T-helper 1 cell (primary cell): ENCODE measurements around the gene ZFP82.

ENCODE experiments used
- DNase-seq, 5 donors: peaks; one replicate each; pipeline ENCODE4 v3.0.0-alpha.2; 2012 to 2020
- total RNA-seq, 4 donors: gene quantifications; one replicate each; lab custom pipeline; 2026; lab: John Stamatoyannopoulos, UW

The ZFP82 gene
- total RNA-seq: 2.7 to 8.2 (median 4.7) reads per million in 4 donors

DNA sequence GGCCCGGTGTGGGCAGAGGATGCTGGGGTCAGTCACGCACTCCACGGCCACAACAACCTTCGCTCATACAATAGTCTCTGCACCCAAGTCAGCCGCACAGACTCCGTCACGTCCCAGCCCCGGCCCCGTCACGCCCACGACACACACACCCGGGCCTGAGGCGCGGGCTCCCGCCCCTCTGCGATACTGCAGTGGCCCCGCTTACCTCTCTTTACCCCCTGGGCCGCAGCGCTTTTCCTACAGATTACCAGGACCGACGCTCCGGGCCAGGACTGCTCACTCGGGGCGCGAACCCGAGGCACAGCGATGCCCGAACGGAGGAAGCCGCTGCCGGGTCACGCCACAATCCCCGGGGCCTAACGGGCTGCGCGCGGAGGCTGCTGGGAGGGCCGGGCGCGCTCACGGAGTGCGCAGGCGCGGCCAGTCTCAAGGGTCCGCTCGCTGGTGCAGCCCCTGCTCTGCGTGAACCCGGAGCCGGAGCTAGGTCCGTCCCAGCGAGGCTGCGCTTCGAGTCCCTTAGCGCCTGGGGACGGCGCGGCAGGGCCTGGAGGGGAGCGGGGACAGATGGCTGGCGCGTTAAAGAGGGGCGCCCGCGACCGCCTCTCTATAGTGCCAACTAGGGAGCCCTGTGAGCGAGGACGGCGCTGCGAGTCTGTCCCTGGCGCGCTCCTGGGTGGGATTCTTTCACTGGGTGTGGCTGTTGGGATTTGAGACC, at the start of gene ZFP82:
Gene ZFP82, minus strand, starts transcription at position 358 of the 715 bp plus-strand sequence. CDS start 8,855 bp downstream, outside the sequence.
- peak; percentile 46 to 81 (median 59) for DNase-seq

DNA sequence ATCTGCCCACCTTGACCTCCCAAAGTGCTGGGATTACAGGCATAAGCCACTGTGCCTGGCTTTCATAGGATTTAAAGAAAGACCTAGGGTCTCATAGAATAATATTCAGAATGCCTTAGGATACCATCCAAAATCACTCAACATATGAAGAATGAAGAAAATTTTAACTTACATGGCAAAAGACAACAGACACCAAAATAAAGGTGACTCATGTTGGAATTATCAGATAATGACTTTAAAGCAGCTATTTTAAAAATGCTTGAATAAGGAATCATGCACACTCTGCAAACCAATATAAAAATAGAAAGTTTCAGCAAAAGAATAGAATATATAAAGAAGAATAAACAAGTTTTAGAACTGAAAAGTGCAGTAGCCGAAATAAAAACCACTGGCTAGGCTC, 41.6 kb upstream of the ZFP82 start:
- DNase-seq: no peak

DNA sequence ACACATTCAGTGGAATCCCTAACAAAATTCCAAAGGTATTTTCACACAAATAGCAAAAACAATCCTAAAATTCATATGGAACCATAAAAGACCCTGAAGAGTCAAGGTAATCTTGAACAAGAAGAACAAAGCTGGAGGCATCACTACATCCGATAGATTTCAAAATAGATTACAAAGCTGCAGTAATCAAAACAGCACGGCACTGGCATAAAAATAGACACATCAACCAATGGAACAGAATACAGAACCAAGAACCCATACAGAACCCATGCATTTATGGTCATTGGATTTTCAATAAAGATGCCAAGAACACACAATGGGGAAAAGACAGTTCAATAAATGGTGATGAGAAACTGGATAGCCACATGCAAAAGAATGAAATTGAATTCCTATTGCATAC, 38.4 kb upstream of the ZFP82 start:
- no peak for DNase-seq

DNA sequence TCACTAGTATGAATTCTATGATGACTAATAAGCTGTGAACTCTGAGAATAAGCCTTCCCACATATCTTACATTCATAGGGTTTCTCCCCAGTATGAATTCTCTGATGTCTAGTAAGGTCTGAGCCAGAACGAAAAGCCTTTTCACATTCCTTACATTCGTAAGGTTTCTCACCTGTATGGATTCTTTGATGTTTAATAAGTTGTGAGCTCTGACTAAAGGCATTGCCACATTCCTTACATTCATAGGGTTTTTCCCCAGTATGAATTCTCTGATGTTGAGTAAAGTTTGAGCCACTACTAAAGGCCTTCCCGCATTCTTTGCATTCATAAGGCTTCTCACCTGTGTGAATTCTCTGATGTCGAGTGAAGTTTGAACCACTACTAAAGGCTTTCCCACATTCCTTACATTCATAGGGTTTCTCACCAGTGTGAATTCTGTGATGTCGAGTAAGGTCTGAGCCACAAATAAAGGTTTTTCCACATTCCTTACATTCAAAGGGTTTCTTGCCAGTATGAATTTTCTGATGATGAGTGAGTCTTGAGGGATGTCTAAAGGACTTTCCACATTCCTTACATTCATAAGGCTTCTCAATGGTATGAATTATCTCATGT, 30.7 kb upstream of the ZFP82 start:
- no peak for DNase-seq

DNA sequence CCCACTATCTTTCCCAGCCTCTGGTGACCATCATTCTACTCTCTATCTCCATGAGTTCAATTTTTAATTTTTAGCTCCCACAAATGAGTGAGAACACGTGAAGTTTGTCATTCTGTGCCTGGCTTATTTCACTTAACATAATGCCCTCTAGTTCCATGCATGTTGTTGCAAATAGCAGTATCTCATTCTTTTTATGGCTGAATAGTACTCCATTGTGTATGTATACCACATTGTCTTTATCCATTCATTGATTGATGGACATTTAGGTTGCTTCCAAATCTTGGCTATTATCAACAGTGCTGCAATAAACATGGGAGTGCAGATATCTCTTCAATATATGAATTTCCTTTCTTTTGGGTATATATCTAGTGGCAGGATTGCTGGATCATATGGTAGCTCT, 22.9 kb upstream of the ZFP82 start:
- no peak for DNase-seq

DNA sequence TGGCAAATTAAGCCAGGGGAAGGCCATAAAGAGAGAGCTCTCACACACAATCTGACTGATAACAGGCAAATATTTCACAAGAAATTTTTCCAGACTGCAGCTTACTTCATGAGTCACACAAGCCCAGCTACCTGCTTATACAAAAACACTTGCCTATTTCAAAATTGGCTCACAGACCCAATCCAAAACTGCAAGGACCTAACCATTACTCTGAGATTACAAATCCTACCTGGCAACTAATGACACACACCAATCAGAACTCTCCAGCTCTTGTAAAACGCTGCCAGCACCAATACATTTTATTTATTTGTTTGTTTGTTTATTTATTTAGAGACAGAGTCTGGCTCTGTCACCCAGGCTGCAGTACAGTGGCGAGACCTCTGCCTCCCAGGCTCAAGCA, 18.1 kb upstream of the ZFP82 start:
- no peak for DNase-seq

DNA sequence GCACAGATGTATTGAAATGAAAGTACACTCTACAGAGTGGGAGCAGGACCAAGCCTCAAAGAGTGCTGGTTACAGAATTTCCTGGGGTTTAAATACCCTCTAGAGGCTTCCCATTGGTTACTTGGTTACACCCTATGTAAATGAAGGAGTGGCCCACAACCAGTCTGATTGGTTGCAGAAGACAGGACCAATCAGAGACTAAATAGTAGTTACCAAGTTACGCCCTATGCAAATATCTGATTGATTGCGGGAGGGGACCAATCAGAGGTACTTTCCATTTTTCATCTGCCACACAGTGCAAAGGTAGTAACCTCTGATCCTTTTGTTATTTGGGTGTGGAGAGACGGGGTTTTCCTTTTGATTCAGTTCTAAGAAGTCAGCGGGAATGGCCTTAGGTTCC, 5.5 kb upstream of the ZFP82 start:
- no peak for DNase-seq

DNA sequence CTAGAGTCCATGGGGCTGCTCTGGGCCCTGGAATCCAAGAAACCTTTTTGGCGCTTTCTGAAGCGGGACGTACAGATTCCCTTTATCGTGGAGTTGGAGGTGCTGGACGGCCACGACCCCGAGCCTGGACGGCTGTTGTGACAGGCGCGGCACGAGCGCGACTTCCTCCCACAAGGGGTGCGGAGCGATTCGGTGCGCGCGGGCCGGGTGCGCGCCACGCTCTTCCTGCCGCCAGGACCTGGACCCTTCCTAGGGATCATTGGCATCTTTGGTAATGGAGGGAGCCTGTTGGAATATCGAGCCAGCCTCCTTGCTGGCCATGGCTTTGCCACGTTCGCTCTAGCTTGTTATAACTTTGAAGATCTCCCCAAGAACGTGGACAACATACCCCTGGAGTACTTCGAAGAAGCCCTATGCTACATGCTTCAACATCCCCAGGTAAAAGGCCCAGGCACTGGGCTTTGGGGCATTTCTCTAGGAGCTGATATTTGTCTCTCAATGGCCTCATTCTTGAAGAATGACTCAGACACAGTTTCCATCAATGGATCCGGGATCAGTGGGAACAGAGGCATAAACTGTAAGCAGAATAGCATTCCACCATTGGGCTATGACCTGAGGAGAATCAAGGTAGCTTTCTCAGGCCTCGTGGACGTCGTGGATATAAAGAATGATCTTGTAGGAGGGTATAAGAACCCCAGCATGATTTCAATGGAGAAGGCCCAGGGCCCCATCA, 3.5 kb upstream of the ZFP82 start:
- no peak for DNase-seq

DNA sequence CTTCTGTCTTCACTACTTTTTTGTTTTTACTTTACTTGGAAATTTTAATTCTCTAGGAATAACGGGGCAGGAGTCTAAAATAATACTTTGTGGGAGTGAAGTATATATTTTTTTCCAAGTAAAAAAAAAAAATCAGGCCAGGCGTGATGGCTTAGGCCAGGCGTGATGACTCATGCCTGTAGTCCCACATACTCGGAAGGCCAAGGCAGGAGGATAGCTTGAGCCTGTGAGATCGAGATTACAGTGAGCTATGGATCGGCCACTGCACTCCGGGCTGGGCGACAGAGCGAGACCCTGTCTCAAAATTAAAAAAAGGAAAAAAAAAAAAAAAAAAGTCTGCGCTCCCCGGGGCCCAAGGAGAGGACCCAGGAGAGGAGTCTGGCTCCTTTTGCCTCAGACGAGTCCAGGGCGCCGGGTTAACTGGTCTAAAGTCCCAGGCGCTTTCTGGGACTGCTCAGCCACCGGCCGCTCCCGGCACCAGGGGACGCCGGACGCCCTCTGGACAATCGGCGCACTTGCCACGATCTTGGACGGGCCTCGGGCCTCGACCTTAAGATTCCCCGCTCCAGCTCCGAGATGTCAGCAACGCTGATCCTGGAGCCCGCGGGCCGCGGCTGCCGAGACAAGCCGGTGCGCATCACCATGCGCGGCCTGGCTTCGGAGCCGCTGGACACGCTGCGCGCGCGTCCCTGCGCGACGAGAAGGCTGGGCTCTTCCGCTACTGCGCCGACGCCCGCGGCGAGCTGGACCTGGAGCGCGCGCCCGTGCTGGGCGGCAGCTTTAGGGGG, 2.7 kb upstream of the ZFP82 start:
- no peak for DNase-seq

DNA sequence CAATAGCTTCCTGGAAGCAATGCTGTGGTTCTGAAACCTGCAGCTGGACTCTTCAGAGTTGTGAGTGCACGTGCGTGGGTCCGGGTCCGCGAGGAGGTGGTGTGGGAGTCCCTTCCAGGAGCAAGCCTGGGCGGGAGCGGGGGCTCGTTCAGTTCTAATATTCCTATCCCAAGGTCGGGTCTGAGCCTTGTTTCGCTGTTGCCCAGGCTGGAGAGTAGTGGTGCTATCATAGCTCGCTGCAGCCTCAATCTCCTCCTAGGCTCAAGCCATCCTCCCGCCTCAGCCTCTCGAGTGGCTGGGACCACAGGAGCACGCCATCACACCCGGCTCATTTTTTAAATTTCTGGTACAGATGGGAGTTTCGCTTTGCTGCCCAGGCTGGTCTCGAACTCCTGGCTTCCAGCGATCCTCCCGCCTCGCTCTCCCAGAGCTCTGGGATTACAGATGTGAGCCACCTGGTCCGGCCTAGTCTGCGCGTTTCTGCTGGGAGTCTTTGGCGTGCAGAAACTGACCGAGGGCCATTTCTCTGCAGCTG, 625 bp downstream of the ZFP82 start:
- DNase-seq: no peak

DNA sequence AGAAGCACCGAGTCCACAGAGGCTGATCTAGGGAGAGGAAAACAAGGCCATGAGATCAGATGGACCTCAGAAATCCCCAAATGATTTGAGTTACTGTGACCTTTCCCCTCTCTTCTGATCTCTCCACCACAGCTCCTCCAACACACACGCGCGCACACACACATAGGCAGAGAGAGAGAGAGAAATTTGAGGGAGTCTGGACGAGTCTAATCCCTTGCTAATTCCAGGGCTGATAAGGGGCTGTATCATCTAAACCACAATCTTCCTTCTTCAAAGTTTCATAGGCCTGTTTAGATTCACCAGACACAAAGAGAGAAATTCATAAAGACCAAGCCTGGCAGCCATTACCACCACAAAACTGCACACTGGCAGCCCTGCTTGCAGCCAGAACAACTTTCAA, 8.6 kb downstream of the ZFP82 start:
- no peak for DNase-seq

DNA sequence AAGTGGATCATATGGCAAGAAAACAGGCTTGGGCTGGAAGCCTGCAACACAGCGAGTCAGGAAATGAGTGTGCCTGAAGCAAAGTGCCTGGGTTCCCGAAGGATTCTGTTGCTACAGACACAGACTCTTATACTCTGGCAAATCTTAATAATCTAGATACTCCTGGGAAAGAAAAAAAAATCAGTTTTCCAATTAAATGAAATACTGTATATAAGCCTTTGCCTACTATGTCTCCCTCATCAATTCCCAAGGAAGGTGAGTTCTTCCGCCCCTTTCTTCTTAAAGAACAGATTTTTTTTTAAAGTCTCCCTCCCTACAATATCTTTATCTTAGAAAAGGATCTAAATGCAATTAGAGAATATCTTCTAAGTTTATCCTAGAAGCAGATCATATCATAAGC, 10.3 kb downstream of the ZFP82 start:
- no peak for DNase-seq

DNA sequence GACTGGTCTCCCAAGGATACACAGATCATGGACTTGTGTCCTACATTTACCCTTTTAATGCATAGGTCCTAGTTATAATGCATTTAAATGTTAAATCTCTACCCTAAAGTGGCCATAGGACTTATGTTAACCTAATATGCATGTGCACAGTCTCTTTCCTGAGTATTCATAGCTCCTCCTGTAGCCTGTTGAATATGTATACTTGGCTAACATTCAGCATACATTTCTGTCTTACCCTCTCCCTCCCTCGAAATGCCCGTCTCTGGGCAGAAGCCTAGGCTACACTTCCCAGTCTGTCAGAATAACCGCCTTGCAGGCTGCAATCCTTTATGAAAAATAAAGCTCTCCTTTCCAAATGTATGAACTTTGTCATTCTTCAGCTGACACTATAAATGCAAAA, 13.9 kb downstream of the ZFP82 start:
- DNase-seq: no peak

DNA sequence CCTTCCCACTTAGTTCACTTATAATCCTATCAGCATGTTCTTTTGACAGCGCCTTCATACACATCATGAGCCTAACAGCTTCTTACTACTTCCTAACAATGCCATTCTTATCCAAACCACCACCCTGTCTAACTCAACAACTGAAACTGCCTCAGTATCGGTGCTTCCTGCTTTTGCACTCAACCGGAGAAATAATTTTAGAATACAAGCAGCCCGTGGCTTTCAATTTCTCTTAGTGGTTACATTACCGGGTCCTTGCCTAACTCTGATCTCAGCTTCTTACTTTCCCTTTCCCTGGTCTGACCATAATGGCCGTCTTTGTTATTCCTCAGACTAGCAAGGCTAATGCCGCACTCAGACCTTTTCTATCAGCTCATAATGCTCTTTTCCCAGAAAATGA, 17.0 kb downstream of the ZFP82 start:
- DNase-seq: no peak

DNA sequence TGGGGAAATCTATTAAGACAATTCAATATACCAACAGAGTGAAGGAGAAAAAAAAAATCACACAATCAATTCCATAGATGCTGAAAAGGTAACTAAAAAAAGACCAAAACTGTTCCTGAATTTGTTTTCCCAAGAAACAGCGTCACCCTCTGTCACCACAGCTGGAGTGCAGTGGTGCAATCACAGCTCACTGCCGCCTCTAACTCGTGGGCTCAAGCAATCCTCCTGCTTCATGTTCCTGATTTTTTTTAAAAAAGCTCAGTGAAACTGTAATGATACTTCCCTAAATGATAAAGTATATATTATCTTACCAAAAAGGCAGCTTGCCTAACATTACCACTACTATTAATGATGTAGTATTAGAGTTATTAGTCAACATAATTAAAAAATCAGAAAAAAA, 19.9 kb downstream of the ZFP82 start:
- DNase-seq: no peak

DNA sequence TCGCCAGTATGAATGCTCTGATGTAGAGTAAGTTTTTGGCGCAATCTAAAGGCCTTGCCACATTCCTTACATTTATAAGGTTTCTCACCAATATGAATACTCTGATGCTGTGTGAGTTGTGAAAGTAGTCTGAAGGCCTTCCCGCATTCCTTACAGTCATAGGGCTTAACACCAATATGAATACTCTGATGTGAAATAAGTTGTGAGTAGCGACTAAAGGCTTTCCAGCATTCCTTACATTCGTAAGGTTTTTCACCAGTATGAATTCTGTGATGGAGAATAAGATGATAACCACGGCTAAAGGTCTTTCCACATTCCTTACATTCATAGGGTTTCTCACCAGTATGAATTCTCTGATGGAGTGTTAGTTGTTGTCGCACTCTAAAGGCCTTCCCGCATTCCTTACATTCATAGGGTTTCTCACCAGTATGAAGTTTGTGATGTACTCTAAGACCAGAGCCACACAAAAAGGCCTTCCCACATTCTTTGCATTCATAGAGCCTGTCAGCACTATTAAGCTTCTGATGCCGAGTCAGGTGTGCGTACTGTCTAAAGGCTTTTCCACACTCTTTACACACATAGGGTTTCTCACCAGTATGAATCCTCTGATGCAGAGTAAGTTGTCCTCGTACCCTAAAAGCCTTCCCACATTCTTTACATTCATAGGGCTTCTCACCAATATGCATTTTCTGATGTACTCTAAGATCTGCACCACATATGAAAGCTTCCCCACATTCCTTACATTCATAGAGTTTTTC, 25.3 kb downstream of the ZFP82 start:
- DNase-seq: no peak

DNA sequence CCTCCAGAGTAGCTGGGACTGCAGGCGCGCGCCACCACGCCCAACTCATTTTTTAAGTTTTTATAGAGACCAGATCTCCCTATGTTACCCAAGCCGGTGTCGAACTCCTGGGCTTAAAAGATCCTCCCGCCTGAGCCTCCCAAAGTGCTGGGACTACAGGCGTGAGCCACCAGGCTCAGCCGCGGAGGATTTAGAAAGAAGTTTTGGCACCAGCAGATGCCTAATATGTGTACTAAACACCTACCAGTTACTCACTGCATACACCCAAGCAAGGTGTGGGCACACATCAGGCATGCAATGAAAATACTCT, 39.0 kb downstream of the ZFP82 start:
- DNase-seq: no peak

DNA sequence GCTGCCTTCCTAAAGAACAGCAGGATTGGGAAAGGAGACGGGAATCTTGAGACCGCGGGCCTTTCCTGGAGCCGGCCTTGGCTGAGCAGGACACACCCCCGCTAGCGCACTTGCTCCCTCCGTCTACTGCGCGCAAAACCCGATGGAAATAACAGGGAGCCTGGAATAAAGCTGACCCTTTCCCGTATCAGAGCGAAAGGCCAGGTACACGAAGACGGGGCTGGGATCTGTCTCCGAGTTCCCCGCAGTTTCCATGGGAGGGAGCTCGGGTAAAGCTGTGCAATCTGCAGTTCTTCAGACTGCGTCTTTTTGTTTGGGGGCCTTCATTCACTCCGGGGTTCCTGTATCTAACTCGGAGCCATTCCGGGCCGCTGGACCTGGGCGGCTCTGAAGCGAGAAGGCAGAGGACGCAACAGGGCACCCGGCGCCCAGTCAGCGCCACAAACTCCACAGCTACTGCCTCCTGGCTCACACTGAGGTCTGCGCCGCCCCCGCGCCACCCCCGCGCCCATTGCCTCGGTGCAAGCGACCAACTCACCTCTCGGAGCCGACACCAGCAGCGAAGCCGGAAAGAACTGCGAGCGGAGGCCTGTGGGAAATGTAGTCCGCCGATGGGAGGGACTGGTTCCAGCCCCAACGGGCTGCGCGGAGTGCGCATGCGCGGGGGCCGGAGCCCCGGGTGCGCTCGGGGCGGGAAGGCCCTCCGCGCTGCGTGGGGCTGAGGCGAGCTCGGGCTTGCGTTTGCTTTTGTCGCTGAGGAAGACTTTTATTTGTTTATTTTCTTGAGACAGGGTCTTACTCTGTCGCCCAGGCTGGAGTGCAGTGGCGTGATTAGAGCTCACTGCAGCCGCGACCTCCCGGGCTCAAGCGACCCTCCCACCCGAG, 39.6 kb downstream of the ZFP82 start, which contains the start of gene ZFP14:
Gene ZFP14, minus strand, starts transcription at position 577 of the 885 bp plus-strand sequence. CDS start 11,309 bp downstream, outside the sequence.
- DNase-seq: peak; percentile 90 to 93 (median 92)

DNA sequence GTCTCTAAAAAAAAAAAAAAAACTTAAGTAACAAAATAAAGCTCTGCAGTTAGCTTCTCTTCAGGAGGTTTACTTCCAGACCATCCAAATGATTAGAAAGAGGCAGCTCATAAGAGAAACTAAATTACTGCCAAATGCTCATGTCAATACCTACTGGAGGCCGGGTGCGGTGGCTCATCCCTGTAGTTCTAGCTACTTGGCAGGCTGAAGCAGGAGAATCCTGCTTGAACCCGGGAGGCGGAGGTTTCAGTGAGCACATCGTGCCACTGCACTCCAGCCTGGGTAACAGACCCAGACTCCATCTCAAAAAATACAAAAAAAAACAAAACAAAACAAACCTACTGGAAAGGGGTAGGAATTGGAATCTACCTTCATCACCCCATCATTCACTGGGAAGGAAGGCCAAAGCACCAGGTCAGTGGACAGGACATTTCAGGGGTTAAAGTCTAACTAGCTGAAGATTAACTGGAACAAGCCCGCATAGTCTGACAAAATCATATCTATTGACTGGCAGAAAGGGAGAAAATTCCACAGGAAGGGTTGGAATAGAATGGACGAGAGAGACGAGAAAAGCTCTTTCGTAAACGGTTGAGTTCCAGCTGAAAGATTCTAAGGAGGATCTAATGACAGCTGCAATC, 40.8 kb downstream of the ZFP82 start:
- DNase-seq: no peak

DNA sequence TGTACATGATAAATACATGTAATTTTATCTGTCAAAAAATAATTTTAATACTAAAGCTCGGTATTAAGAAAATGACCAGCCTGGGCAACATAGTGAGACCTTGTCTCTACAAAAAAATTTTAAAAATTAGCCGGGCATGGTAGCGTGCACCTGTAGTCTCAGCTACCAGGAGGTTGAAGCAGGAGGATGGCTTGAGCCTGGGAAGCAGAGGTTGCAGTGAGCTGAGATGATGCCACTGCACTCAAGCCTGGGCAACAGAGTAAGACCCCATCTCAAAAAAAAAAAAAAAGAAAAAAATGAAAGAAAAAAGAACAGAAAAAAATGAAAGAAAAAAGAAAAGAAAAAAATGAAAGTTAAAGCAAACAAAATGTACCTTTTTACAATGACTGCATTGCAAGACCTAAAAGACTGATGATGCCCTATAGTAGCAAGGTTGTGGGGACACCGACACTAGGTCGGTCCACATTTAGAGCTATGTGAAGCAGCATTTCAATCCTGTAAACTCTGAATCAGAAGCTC, 44.7 kb downstream of the ZFP82 start:
- DNase-seq: no peak
